Loucy (cell line): Measurements from ENCODE around the gene CACHD1.

Experiments used
- H2AFZ ChIP-seq: fragments of 200-600 bp; sonication (generic); 2 replicates; pipeline ENCODE4 v1.6.0; 2016; ENCODE audit warnings: antibody characterized with exemption, mild to moderate bottlenecking, low read length, moderate library complexity
- H3F3A ChIP-seq: fragments of 200-600 bp; 2 replicates; pipeline ENCODE4 v1.6.0; 2016; ENCODE audit warnings: antibody characterized with exemption, low read depth, mild to moderate bottlenecking
- H3K27me3 ChIP-seq: fragments of 200-600 bp; sonication (generic); 2 replicates; pipeline ENCODE4 v1.6.1; 2014; ENCODE audit warnings: low read length, mild to moderate bottlenecking; ENCODE audit not compliant: insufficient read depth, poor library complexity, severe bottlenecking
- H3K36me3 ChIP-seq: fragments of 200-600 bp; sonication (generic); 2 replicates; pipeline ENCODE4 v1.6.1; 2016; ENCODE audit warnings: low read length; ENCODE audit not compliant: insufficient read depth
- H3K4me1 ChIP-seq: fragments of 200-600 bp; sonication (generic); 2 replicates; pipeline ENCODE4 v1.5.1; 2014; ENCODE audit warnings: low read length, mild to moderate bottlenecking; ENCODE audit not compliant: insufficient read depth, poor library complexity, severe bottlenecking
- H3K4me2 ChIP-seq: fragments of 200-600 bp; sonication (generic); 2 replicates; pipeline ENCODE4 v1.6.0; 2014; ENCODE audit warnings: antibody characterized with exemption, low read length, low read depth, mild to moderate bottlenecking; ENCODE audit not compliant: poor library complexity, severe bottlenecking
- H3K4me3 ChIP-seq: fragments of 200-600 bp; sonication (generic); 2 replicates; pipeline ENCODE4 v1.5.1; 2014; ENCODE audit warnings: low read length, mild to moderate bottlenecking, mixed read lengths; ENCODE audit not compliant: poor library complexity, severe bottlenecking
- H3K79me2 ChIP-seq: fragments of 200-600 bp; sonication (generic); 2 replicates; pipeline ENCODE4 v1.6.1; 2014; ENCODE audit warnings: low read length; ENCODE audit not compliant: insufficient read depth
- H3K9ac ChIP-seq: fragments of 200-600 bp; sonication (generic); 2 replicates; pipeline ENCODE4 v1.6.0; 2014; ENCODE audit warnings: mild to moderate bottlenecking, low read depth, low read length, moderate library complexity; ENCODE audit not compliant: poor library complexity, severe bottlenecking
- H3K9me2 ChIP-seq: fragments of 200-600 bp; sonication (generic); replicated peaks from 2 replicates; pipeline ENCODE4 v1.6.1; 2016; ENCODE audit warnings: low read depth, low read length, mixed read lengths
- H3K9me3 ChIP-seq: fragments of 200-600 bp; sonication (generic); 2 replicates; pipeline ENCODE4 v1.6.1; 2014; ENCODE audit warnings: mild to moderate bottlenecking, antibody characterized with exemption, low read length, low read depth; ENCODE audit not compliant: insufficient read depth
- H4K20me1 ChIP-seq: fragments of 200-600 bp; sonication (generic); 2 replicates; pipeline ENCODE4 v1.6.0; 2014; ENCODE audit warnings: antibody characterized with exemption, low read length, mild to moderate bottlenecking; ENCODE audit not compliant: insufficient read depth, poor library complexity, severe bottlenecking
- EZH2phosphoT487 ChIP-seq: fragments of 200-600 bp; IDR thresholded peaks from 2 replicates; pipeline ENCODE4 v1.6.1; 2018; ENCODE audit warnings: antibody characterized with exemption, mild to moderate bottlenecking, moderate library complexity, borderline replicate concordance
- TF ChIP-seq, protein P1 (sequence below): fragments of 200-600 bp; sonication (generic); conservative IDR thresholded peaks from 2 replicates; pipeline ENCODE4 v1.5.1; 2014; ENCODE audit warnings: mild to moderate bottlenecking, antibody characterized with exemption, low read length

The CACHD1 gene

DNA sequence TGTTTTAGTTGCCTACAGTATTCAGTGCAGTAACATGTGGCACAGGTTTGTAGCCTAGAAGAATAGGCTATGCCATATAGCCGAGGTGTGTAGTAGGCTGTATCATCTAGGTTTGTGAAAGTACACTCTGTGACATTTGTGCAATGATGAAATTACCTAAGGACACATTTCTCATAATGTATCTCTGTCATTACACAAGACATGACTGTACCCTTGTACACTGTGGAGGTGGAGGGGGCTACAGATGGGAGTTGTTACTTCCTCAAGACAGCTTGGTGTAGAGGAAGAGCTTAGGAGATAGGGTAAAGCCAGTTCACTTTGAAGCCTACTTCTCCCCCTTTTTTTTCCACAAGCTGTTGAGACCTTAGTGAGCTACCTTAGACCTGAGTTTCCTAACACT, 215.3 kb downstream of the CACHD1 start:
- H3K9ac ChIP-seq = no peak overlapping the region
- H3K4me3 ChIP-seq = no peak overlapping the region
- no peaks in the 10 kb centered on the region for H3F3A ChIP-seq
- no peaks in the 10 kb centered on the region for H3K4me1 ChIP-seq
- no peak overlapping the region for H3K4me2 ChIP-seq
- H4K20me1 ChIP-seq = no peaks in the 10 kb centered on the region
- no peaks in the 10 kb centered on the region for H3K9me3 ChIP-seq
- no peaks in the 10 kb centered on the region for H3K79me2 ChIP-seq
- no peak overlapping the region for H2AFZ ChIP-seq
- no peaks in the 10 kb centered on the region for H3K27me3 ChIP-seq
- H3K36me3 ChIP-seq = peaks cover 37% of the 10 kb centered on the region; the same call in 1 of the 2 replicates
- H3K9me2 ChIP-seq = no peaks in the 10 kb centered on the region
- TF ChIP-seq, protein P1, sequence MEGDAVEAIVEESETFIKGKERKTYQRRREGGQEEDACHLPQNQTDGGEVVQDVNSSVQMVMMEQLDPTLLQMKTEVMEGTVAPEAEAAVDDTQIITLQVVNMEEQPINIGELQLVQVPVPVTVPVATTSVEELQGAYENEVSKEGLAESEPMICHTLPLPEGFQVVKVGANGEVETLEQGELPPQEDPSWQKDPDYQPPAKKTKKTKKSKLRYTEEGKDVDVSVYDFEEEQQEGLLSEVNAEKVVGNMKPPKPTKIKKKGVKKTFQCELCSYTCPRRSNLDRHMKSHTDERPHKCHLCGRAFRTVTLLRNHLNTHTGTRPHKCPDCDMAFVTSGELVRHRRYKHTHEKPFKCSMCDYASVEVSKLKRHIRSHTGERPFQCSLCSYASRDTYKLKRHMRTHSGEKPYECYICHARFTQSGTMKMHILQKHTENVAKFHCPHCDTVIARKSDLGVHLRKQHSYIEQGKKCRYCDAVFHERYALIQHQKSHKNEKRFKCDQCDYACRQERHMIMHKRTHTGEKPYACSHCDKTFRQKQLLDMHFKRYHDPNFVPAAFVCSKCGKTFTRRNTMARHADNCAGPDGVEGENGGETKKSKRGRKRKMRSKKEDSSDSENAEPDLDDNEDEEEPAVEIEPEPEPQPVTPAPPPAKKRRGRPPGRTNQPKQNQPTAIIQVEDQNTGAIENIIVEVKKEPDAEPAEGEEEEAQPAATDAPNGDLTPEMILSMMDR = no peak
- no peak for TF ChIP-seq EZH2phosphoT487

- TF ChIP-seq, protein P1 = no peak
- TF ChIP-seq EZH2phosphoT487 = no peak
- no peaks in the 10 kb centered on the region for H3K27me3 ChIP-seq
- H4K20me1 ChIP-seq = no peaks in the 10 kb centered on the region
- H3K79me2 ChIP-seq = no peaks in the 10 kb centered on the region
- no peak overlapping the region for H3K4me3 ChIP-seq
- no peaks in the 10 kb centered on the region for H3K9me2 ChIP-seq
- H3F3A ChIP-seq = no peaks in the 10 kb centered on the region
- H3K4me1 ChIP-seq = no peaks in the 10 kb centered on the region
- no peak overlapping the region for H2AFZ ChIP-seq
- H3K9me3 ChIP-seq = no peaks in the 10 kb centered on the region
- H3K4me2 ChIP-seq = no peak overlapping the region
- no peak overlapping the region for H3K9ac ChIP-seq
- peaks cover 31% of the 10 kb centered on the region; the same call in 1 of the 2 replicates for H3K36me3 ChIP-seq
These were observed 215.9 kb downstream of the CACHD1 start for GRCh38 chr1:64685765-64686341.

DNA sequence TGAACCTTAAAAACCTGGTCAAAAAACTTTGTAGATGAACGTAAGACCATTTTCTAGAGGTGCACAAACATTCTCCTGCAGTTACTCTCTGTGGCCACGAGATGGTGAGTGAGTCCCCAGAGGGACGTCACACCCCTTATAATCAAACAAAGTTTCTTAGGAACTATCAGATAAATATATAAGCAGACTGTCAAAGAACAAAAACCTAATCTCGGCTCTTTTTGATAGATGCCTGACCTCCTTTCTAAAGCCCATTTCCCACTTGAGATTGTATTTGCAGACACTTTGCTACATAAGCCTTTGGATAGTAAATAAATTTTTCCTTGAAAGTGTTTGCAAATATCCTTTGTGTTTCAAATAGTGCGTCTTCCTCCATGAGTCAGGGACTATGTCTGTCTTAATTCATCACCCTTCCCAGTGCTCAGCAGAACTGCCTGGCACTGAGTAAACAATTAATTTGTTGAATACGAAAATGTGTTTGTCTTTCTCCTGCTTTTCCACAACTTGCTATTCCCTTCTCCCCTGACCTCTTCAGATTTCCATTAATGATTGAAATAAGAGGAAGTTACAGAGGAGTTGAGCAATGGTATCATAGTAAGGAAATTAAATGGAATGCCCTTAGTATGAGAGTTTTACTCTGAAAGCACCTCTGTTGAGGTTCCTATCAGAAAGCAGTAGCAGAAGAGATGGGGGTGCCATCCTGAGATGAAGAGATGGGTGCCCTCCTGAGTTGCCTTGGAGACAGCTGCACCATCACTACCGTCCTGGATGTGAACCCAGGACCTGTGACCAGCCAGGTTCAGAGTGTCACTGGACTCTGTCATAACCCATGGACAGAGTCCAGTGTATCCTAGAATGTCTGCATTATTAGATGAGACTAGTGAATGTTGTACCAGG, 217.1 kb downstream of the CACHD1 start:
- H3K27me3 ChIP-seq = no peaks in the 10 kb centered on the region
- H3K4me1 ChIP-seq = peaks cover 4% of the 10 kb centered on the region
- no peaks in the 10 kb centered on the region for H3F3A ChIP-seq
- no peak overlapping the region for H2AFZ ChIP-seq
- no peak overlapping the region for H3K4me3 ChIP-seq
- H3K36me3 ChIP-seq = peaks cover 34% of the 10 kb centered on the region; the same call in 1 of the 2 replicates
- H4K20me1 ChIP-seq = no peaks in the 10 kb centered on the region
- no peak overlapping the region for H3K9ac ChIP-seq
- H3K9me3 ChIP-seq = no peaks in the 10 kb centered on the region
- H3K9me2 ChIP-seq = no peaks in the 10 kb centered on the region
- no peak overlapping the region for H3K4me2 ChIP-seq
- TF ChIP-seq, protein P1 = peak; percentile 87
- TF ChIP-seq EZH2phosphoT487 = no peak
- H3K79me2 ChIP-seq = no peaks in the 10 kb centered on the region
